Activated effector memory CD4-positive, alpha-beta T cell treated with Interleukin-2 at 50 U/mL for 16 hours (primary cell): Measurements from ENCODE around the gene HSD17B13.

ENCODE experiments used
- DNase-seq: peaks from one replicate; pipeline ENCODE4 v3.0.0-alpha.2; 2020

Gene HSD17B13

DNA sequence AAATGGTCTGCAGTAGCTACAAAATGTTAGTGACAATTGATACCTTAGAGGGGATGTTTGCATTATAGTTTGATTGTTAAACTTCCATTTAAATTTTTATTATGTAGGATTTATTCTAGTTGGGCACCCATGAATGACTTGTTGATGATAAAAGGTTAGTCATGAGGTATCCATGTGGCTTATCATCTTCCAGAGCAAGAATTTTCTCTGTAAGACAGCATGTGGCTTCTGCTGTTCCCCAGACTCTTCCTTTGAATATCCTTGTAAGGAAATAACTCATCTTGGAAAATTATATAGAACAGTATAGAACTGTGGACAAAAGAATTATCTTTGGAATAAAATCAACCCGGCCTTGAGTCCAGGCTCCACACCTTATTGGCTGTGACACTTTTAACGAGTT lies 62.2 kb downstream of the HSD17B13 start:
- DNase-seq = no peak

DNA sequence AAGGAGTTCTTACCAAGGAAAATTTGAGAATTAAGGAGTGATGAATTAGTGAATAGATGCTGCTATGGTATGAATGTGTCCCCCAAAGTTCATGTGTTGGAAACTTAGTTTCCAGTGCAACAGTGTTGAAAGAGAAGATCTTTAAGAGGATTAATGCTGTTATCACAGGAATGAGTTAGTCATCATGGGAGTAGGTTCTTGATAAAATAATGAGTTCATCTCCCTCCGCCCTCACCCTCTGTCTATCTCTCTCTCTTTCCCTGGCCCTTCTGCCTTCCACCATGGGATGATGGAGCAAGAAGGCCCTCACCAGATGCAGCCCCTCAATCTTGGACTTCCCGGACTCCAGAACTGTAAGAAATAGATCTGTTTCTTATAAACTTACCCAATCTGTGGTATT lies 64.0 kb downstream of the HSD17B13 start:
- DNase-seq = no peak

GRCh38 chr4:87257523-87257922 lies 65.2 kb downstream of the HSD17B13 start:
- DNase-seq = no peak

GRCh38 chr4:87255755-87256154 lies 66.9 kb downstream of the HSD17B13 start:
- no peak for DNase-seq
